ENCODE results near the gene TRIM13. TPM values are rescaled to one million over a fixed set of nuclear protein-coding genes. Genes with fewer than 3 reads are reported as not detected.
A peak's percentile ranks its signal among the peaks of the same experiment; 100 is the strongest.
"Not testable (repeated sequence)": the region's sequence is repeated elsewhere in the genome, so short reads cannot be mapped to it uniquely, and the experiment has no call there.

Gene TRIM13
- 24.4 to 30.8 TPM (median 27.7 TPM) in 3 replicates for total RNA-seq
- long read RNA-seq, full-length matches to known transcripts: 27 of 30 reads
- long read RNA-seq, partial matches to known transcripts: 0 of 30 reads
- long read RNA-seq, other reads (novel, unspliced or antisense): 3 of 30 reads

GRCh38 chr13:49996951-49997895, at the start of gene TRIM13:
Gene TRIM13 (plus strand): TSS chr13:49997042. CDS start chr13:50011941, 14,899 bp downstream.
- Mint-ChIP-seq H3K36me3 (ENCODE audit: low read depth) (peaks cover 8% of the 10 kb centered on the region), H3K9me3 (ENCODE audit: low read depth) (no peaks in the 10 kb centered on the region), H3K27ac (ENCODE audit: unreplicated experiment) (peak within 1 kb of the TSS; percentile 95), H3K27me3 (ENCODE audit: low read depth) (no peaks in the 10 kb centered on the region), H3K4me3 (ENCODE audit: unreplicated experiment) (peak within 1 kb of the TSS; percentile 83), H3K4me1 (ENCODE audit: low read depth) (peaks cover 49% of the 10 kb centered on the region)
- TF ChIP-seq CTCF (IDR thresholded peaks at IDR 0.05): peak; percentile 97
- DNase-seq (ENCODE audit: low spot score): no peak

- H3K36me3 Mint-ChIP-seq (ENCODE audit: low read depth); H3K9me3 Mint-ChIP-seq (ENCODE audit: low read depth); H3K27ac Mint-ChIP-seq (ENCODE audit: unreplicated experiment); H3K27me3 Mint-ChIP-seq (ENCODE audit: low read depth); DNase-seq (ENCODE audit: low spot score); H3K4me3 Mint-ChIP-seq (ENCODE audit: unreplicated experiment); H3K4me1 Mint-ChIP-seq (ENCODE audit: low read depth): not testable (repeated sequence)
Observed at GRCh38 chr13:49948777-49949270, 48.0 kb upstream of the TRIM13 start.

GRCh38 chr13:49951754-49952535, 44.9 kb upstream of the TRIM13 start:
- no peak overlapping the region for H3K27ac Mint-ChIP-seq (ENCODE audit: unreplicated experiment)
- H3K9me3 Mint-ChIP-seq (ENCODE audit: low read depth): no peaks in the 10 kb centered on the region
- TF ChIP-seq CTCF (IDR thresholded peaks at IDR 0.05): no peak
- peaks cover 9% of the 10 kb centered on the region for H3K4me1 Mint-ChIP-seq (ENCODE audit: low read depth)
- no peak overlapping the region for H3K4me3 Mint-ChIP-seq (ENCODE audit: unreplicated experiment)
- no peak for DNase-seq (ENCODE audit: low spot score)
- no peaks in the 10 kb centered on the region for H3K27me3 Mint-ChIP-seq (ENCODE audit: low read depth)
- H3K36me3 Mint-ChIP-seq (ENCODE audit: low read depth): peaks cover 2% of the 10 kb centered on the region

- H3K9me3 Mint-ChIP-seq (ENCODE audit: low read depth): no peaks in the 10 kb centered on the region
- no peak for TF ChIP-seq CTCF (IDR thresholded peaks at IDR 0.05)
- H3K4me1 Mint-ChIP-seq (ENCODE audit: low read depth): peaks cover 7% of the 10 kb centered on the region
- H3K27ac Mint-ChIP-seq (ENCODE audit: unreplicated experiment): no peak overlapping the region
- no peak for DNase-seq (ENCODE audit: low spot score)
- no peaks in the 10 kb centered on the region for H3K27me3 Mint-ChIP-seq (ENCODE audit: low read depth)
- peaks cover 4% of the 10 kb centered on the region for H3K36me3 Mint-ChIP-seq (ENCODE audit: low read depth)
- no peak overlapping the region for H3K4me3 Mint-ChIP-seq (ENCODE audit: unreplicated experiment)
Observed at GRCh38 chr13:49953560-49953959, 43.3 kb upstream of the TRIM13 start.

- Mint-ChIP-seq H3K36me3 (ENCODE audit: low read depth) (peaks cover 8% of the 10 kb centered on the region), H3K9me3 (ENCODE audit: low read depth) (peaks cover 8% of the 10 kb centered on the region), H3K4me1 (ENCODE audit: low read depth) (peaks cover 7% of the 10 kb centered on the region), H3K27ac (ENCODE audit: unreplicated experiment) (peak overlapping the region; percentile 66), H3K27me3 (ENCODE audit: low read depth) (no peaks in the 10 kb centered on the region), H3K4me3 (ENCODE audit: unreplicated experiment) (no peak overlapping the region)
- DNase-seq (ENCODE audit: low spot score): no peak
- no peak for TF ChIP-seq CTCF (IDR thresholded peaks at IDR 0.05)
Observed at GRCh38 chr13:49954674-49955455, 42.0 kb upstream of the TRIM13 start.
